HG03571 (cell line): ENCODE data around the gene ADD1.
A peak's percentile ranks its signal among the peaks of the same experiment; 100 is the strongest.

Experiments
- ATAC-seq: cut with Tn5 transposase; IDR thresholded peaks from one replicate; pipeline ENCODE4 v1.9.1; 2021; ENCODE audit not compliant: unreplicated experiment

Gene ADD1

GRCh38 chr4:2822461-2823300 is 21.0 kb upstream of the ADD1 start:
- no peak for ATAC-seq

- ATAC-seq = no peak
Measured at GRCh38 chr4:2823301-2823670, 20.4 kb upstream of the ADD1 start.

GRCh38 chr4:2823671-2824328 is 19.8 kb upstream of the ADD1 start:
- ATAC-seq = no peak

GRCh38 chr4:2824329-2824835 is 19.3 kb upstream of the ADD1 start:
- no peak for ATAC-seq

GRCh38 chr4:2824836-2825381 is 18.7 kb upstream of the ADD1 start:
- no peak for ATAC-seq

- no peak for ATAC-seq
Measured at GRCh38 chr4:2825740-2826139, 17.9 kb upstream of the ADD1 start.

GRCh38 chr4:2827071-2827873 is 16.4 kb upstream of the ADD1 start:
- ATAC-seq = no peak

GRCh38 chr4:2827874-2828751 is 15.5 kb upstream of the ADD1 start:
- ATAC-seq = no peak

GRCh38 chr4:2828758-2829181 is 14.9 kb upstream of the ADD1 start:
- ATAC-seq = no peak

GRCh38 chr4:2829321-2829932 is 14.2 kb upstream of the ADD1 start:
- no peak for ATAC-seq

GRCh38 chr4:2829933-2830451 is 13.7 kb upstream of the ADD1 start:
- ATAC-seq = no peak

GRCh38 chr4:2830632-2831610 is 12.7 kb upstream of the ADD1 start:
- ATAC-seq = no peak

GRCh38 chr4:2831611-2832308 is 11.9 kb upstream of the ADD1 start:
- no peak for ATAC-seq

- ATAC-seq = peak; percentile 78
Measured at GRCh38 chr4:2832309-2832980, 11.2 kb upstream of the ADD1 start.

GRCh38 chr4:2832981-2833670 is 10.5 kb upstream of the ADD1 start:
- no peak for ATAC-seq

GRCh38 chr4:2833671-2834000 is 10.0 kb upstream of the ADD1 start:
- ATAC-seq = no peak
